SK-N-SH (cell line): ENCODE results near the gene BCL6B. TPM values are rescaled to one million over a fixed set of nuclear protein-coding genes. Genes with fewer than 3 reads are reported as not detected.

Source experiments
- CTCF ChIA-PET: fragments of 300-600, 350-600 bp; formaldehyde crosslinking; extraction: SDS; loops from one replicate; lab custom pipeline; 2021; lab: Yijun Ruan, JAX
- POLR2A ChIA-PET: fragments of 350-600 bp; sonication (Branson Sonifier 250); formaldehyde crosslinking; extraction: SDS; loops from one replicate; lab custom pipeline; 2020; ENCODE audit warnings: antibody characterized with exemption, inconsistent platforms; lab: Yijun Ruan, JAX
- DNase-seq: peaks from one replicate; pipeline ENCODE4 v3.0.0; 2012
- H2AFZ ChIP-seq: fragments of 200-600 bp; sonication (generic); 2 replicates; pipeline ENCODE4 v1.8.1; 2016; ENCODE audit warnings: antibody characterized with exemption, mild to moderate bottlenecking, low read depth
- H3F3A ChIP-seq: fragments of 200-600 bp; sonication (generic); replicated peaks from 2 replicates; pipeline ENCODE3; 2016; ENCODE audit warnings: antibody characterized with exemption, mild to moderate bottlenecking; ENCODE audit not compliant: insufficient read depth
- H3K27ac ChIP-seq, 2 experiments: fragments of 200-500 bp in 1 of 2; fragments of 200-600 bp in 1 of 2; sonication (Bioruptor generic) in 1 of 2; sonication (generic), shearing (Covaris generic) in 1 of 2; 2 replicates each; pipeline versions ENCODE4 v1.5.1 to v1.6.1; 2014 to 2016; ENCODE audit warnings: low read depth in 2 of 2, inconsistent platforms in 1 of 2, low read length in 1 of 2, mild to moderate bottlenecking in 1 of 2, mixed read lengths in 1 of 2
- H3K27me3 ChIP-seq: fragments of 200-600 bp; sonication (generic), shearing (Covaris generic); 2 replicates; pipeline ENCODE4 v1.6.1; 2016; ENCODE audit warnings: mixed run types; ENCODE audit not compliant: insufficient read depth
- H3K36me3 ChIP-seq, 2 experiments: fragments of 200-500 bp in 1 of 2; fragments of 200-600 bp in 1 of 2; sonication (Bioruptor generic) in 1 of 2; sonication (generic) in 1 of 2; replicated peaks in 1 of 2; 2 replicates each; pipeline versions ENCODE3 to v1.5.1; 2014 to 2016; ENCODE audit warnings: low read length in 1 of 2, mild to moderate bottlenecking in 1 of 2; ENCODE audit not compliant: insufficient read depth in 2 of 2, control insufficient read depth in 1 of 2
- H3K4me1 ChIP-seq, 2 experiments: fragments of 200-500 bp in 1 of 2; fragments of 200-600 bp in 1 of 2; sonication (Bioruptor generic) in 1 of 2; sonication (generic), shearing (Covaris generic) in 1 of 2; 2 replicates each; pipeline versions ENCODE4 v1.5.1 to v1.6.1; 2014 to 2016; ENCODE audit warnings: low read depth in 1 of 2, low read length in 1 of 2, mixed run types in 1 of 2; ENCODE audit not compliant: insufficient read depth in 2 of 2, control insufficient read depth in 1 of 2
- H3K4me2 ChIP-seq: fragments of 200-600 bp; sonication (generic), shearing (Covaris generic); 2 replicates; pipeline ENCODE4 v1.6.1; 2017; ENCODE audit warnings: mixed run types
- H3K4me3 ChIP-seq, 2 experiments: fragments of 200-500 bp in 1 of 2; fragments of 200-600 bp in 1 of 2; sonication (Bioruptor generic) in 1 of 2; sonication (generic), shearing (Covaris generic) in 1 of 2; 2 replicates each; pipeline versions ENCODE4 v1.5.1 to v1.8.1; 2014 to 2016; ENCODE audit warnings: low read depth in 2 of 2, inconsistent platforms in 1 of 2, low read length in 1 of 2, mild to moderate bottlenecking in 1 of 2, mixed read lengths in 1 of 2, moderate library complexity in 1 of 2
- H3K79me2 ChIP-seq: fragments of 200-600 bp; sonication (generic); 2 replicates; pipeline ENCODE4 v1.8.1; 2017; ENCODE audit warnings: mild to moderate bottlenecking; ENCODE audit not compliant: insufficient read depth
- H3K9ac ChIP-seq: fragments of 200-600 bp; sonication (generic); 2 replicates; pipeline ENCODE4 v1.6.1; 2017; ENCODE audit warnings: mixed run types
- H3K9me2 ChIP-seq: fragments of 200-600 bp; sonication (generic); 2 replicates; pipeline ENCODE4 v1.6.1; 2017; ENCODE audit warnings: mixed run types
- H3K9me3 ChIP-seq: fragments of 200-600 bp; sonication (generic); 2 replicates; pipeline ENCODE4 v1.6.1; 2017; ENCODE audit warnings: mixed run types, mild to moderate bottlenecking, moderate library complexity
- H4K20me1 ChIP-seq: fragments of 200-600 bp; sonication (generic); 2 replicates; pipeline ENCODE4 v1.6.1; 2017; ENCODE audit warnings: mild to moderate bottlenecking, mixed run types; ENCODE audit not compliant: insufficient read depth
- CHD2 ChIP-seq: fragments of 150-350 bp; IDR thresholded peaks from 2 replicates; pipeline ENCODE4 v1.6.1; 2018; ENCODE audit warnings: low read length; ENCODE audit not compliant: partially characterized antibody
- CTCF ChIP-seq: fragments of 200-600 bp; sonication (generic); IDR thresholded peaks from 2 replicates; pipeline ENCODE4 v1.6.1; 2017; ENCODE audit warnings: antibody characterized with exemption, mild to moderate bottlenecking, moderate library complexity
- EZH2phosphoT487 ChIP-seq: fragments of 200-600 bp; sonication (generic); IDR thresholded peaks from 2 replicates; pipeline ENCODE4 v1.6.1; 2017; ENCODE audit warnings: low read depth, mixed run types, mild to moderate bottlenecking, antibody characterized with exemption, moderate library complexity, borderline replicate concordance
- FOSL2 ChIP-seq: IDR thresholded peaks from 2 replicates; pipeline ENCODE4 v1.4.0; 2012; ENCODE audit warnings: low read depth, mild to moderate bottlenecking, moderate library complexity, borderline replicate concordance
- GABPA ChIP-seq: IDR thresholded peaks from 2 replicates; pipeline ENCODE4 v1.4.0; 2012; ENCODE audit warnings: low read depth, mild to moderate bottlenecking
- IRF3 ChIP-seq: fragments of 150-350 bp; IDR thresholded peaks from 2 replicates; pipeline ENCODE4 v1.6.1; 2016; ENCODE audit warnings: mild to moderate bottlenecking, low read depth, low read length
- JUND ChIP-seq: IDR thresholded peaks from 2 replicates; pipeline ENCODE4 v1.4.0; 2012
- MAX ChIP-seq: IDR thresholded peaks from 2 replicates; pipeline ENCODE4 v1.4.0; 2012; ENCODE audit warnings: low read depth
- MEF2A ChIP-seq: IDR thresholded peaks from 2 replicates; pipeline ENCODE4 v1.4.0; 2012; ENCODE audit warnings: low read depth, borderline replicate concordance
- MXI1 ChIP-seq: IDR thresholded peaks from 2 replicates; pipeline ENCODE4 v1.6.1; 2012; ENCODE audit warnings: mild to moderate bottlenecking, low read depth, low read length, improper control_type of control experiment
- NFIC ChIP-seq: IDR thresholded peaks from 2 replicates; pipeline ENCODE4 v1.4.0; 2012; ENCODE audit warnings: borderline replicate concordance
- NRF1 ChIP-seq: IDR thresholded peaks from 2 replicates; pipeline ENCODE4 v1.6.1; 2012; ENCODE audit warnings: low read depth, mild to moderate bottlenecking, low read length
- PBX3 ChIP-seq: IDR thresholded peaks from 2 replicates; pipeline ENCODE4; 2012
- POLR2AphosphoS5 ChIP-seq: IDR thresholded peaks from 2 replicates; pipeline ENCODE4 v1.6.1; 2012; ENCODE audit warnings: low read depth, low read length
- RAD21 ChIP-seq: IDR thresholded peaks from 2 replicates; pipeline ENCODE4 v1.6.1; 2012; ENCODE audit warnings: mild to moderate bottlenecking, low read length
- RCOR1 ChIP-seq: fragments of 150-350 bp; IDR thresholded peaks from 2 replicates; pipeline ENCODE4 v1.6.1; 2017; ENCODE audit warnings: antibody characterized with exemption, low read length
- SMC3 ChIP-seq: IDR thresholded peaks from 2 replicates; pipeline ENCODE4 v1.6.1; 2012; ENCODE audit warnings: low read depth, low read length, improper control_type of control experiment
- YY1 ChIP-seq: IDR thresholded peaks from 2 replicates; pipeline ENCODE4 v1.4.0; 2012; ENCODE audit warnings: low read depth, mild to moderate bottlenecking
- ZBTB33 ChIP-seq: IDR thresholded peaks from 2 replicates; pipeline ENCODE4 v1.4.0; 2012; ENCODE audit warnings: low read depth, borderline replicate concordance
- WGBS: methylation state at CpG from one replicate; pipeline ENCODE4 v1.1.6; 2017; ENCODE audit warnings: low lambda C conversion rate; 5-methylcytosine and 5-hydroxymethylcytosine counted together
- polyA plus RNA-seq, 3 experiments: library from polyadenylated mRNA; depleted of rRNA; stranded (reverse); fragments of >200 nt; gene quantifications; 2 replicates each; pipeline ENCODE4 v1.2.3, GENCODE V29; 2012

The BCL6B gene
- polyA plus RNA-seq, 1 of the 3 experiments (the other 2 are of a cell fraction) = 0.02 TPM

GRCh38 chr17:6996256-6997011 lies 26.4 kb upstream of the BCL6B start:
- TF ChIP-seq ZBTB33 (no peak), GABPA (no peak), CTCF (no peak), IRF3 (no peak), RCOR1 (no peak), SMC3 (no peak), NFIC (no peak), MEF2A (no peak), JUND (no peak), MXI1 (no peak), CHD2 (no peak), PBX3 (no peak), EZH2phosphoT487 (no peak), FOSL2 (no peak), RAD21 (no peak), YY1 (no peak), MAX (no peak), NRF1 (no peak), POLR2AphosphoS5 (no peak)
- TF ChIP-seq, all 33 proteins: peak for 0
- H2AFZ ChIP-seq = no peak overlapping the region
- POLR2A ChIA-PET = no interaction called here
- H3K9me2 ChIP-seq = no peaks in the 10 kb centered on the region
- 97% methylated on average over 37 of the region's 58 CpGs for WGBS
- no peaks in the 10 kb centered on the region for H3K27me3 ChIP-seq
- no peaks in the 10 kb centered on the region for H3K79me2 ChIP-seq
- CTCF ChIA-PET = interaction anchor here (0.7 to 1.5 kb wide), 2 partner anchors 8 to 14 kb away, joined by 3 to 6 read pairs; no protein-coding TSS in a partner anchor
- no peak overlapping the region for H3K4me2 ChIP-seq
- DNase-seq = no peak
- H3K36me3 ChIP-seq = peaks cover 7 to 28% of the 10 kb centered on the region in 2 experiments
- H3K9me3 ChIP-seq = no peaks in the 10 kb centered on the region
- no peak overlapping the region for H3K4me3 ChIP-seq
- no peaks in the 10 kb centered on the region for H4K20me1 ChIP-seq
- H3K4me1 ChIP-seq = peaks cover 0 to 3% of the 10 kb centered on the region in 2 experiments; a peak in 1 of 4 replicates
- H3K27ac ChIP-seq = no peak overlapping the region
- no peak overlapping the region for H3K9ac ChIP-seq
- peaks cover 5% of the 10 kb centered on the region for H3F3A ChIP-seq
